Measurements from ENCODE around the gene PGLYRP3. TPM values are rescaled to one million over a fixed set of nuclear protein-coding genes. Genes with fewer than 3 reads are reported as not detected.

PGLYRP3 gene
- total RNA-seq, 1 experiment from 2014 or later = not detected

DNA sequence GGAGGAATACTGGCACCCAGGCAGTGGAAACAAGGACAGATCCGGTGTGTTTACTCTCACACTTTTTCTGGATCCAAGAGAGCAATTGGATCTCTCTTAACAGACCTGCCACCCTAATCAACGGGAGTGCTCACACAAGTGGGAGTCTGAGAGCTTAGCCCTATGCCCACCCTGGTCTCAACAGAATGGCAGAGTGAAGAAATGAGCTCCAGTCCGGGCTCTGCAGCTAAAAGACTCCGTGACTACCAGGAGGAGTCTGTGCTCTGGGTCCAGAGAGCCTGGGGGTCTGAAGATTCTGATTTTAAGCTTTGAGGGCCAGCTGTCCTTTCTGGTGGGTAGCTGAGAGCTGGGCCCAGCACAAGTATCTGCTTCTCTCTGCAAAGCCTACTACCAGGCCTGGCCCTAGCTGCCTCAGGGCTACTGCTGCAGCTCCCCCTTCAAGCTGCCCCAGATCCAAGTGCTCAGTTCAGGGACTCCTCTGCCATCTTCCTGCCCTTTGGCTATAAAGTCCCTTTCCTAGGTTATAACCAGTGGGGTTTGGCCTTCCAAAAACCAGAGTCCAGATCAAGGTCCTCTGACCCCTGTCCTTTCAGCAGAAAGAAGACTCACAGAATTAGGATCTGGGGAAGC, 48.8 kb upstream of the PGLYRP3 start:
- Histone ChIP-seq H3K9me2 (replicated peaks; ENCODE audit: low read length) (no peaks in the 10 kb centered on the region), H3K4me3 (ENCODE audit: low read length) (no peak overlapping the region), H3K4me2 (ENCODE audit: low read length) (no peak overlapping the region), H3K27me3 (ENCODE audit: low read length) (no peaks in the 10 kb centered on the region), H3K4me1 (ENCODE audit: insufficient read depth, low read length) (peaks cover 40% of the 10 kb centered on the region), H3F3A (ENCODE audit: low read length, unreplicated experiment) (peaks cover 4% of the 10 kb centered on the region), H3K27ac (ENCODE audit: low read length) (no peak overlapping the region), H3K9me3 (ENCODE audit: low read length) (no peaks in the 10 kb centered on the region), H3K79me2 (ENCODE audit: low read length) (no peaks in the 10 kb centered on the region), H3K9ac (ENCODE audit: low read length) (no peak overlapping the region), H2AFZ (ENCODE audit: low read length) (no peak overlapping the region), H4K20me1 (ENCODE audit: low read length) (no peaks in the 10 kb centered on the region), H3K36me3 (ENCODE audit: low read depth, low read length) (no peaks in the 10 kb centered on the region)
- BruUV-seq (replicated peaks) = no TSS peak
- intact Hi-C loops (cut with micrococcal nuclease) = no loop called here
- ChIA-PET POLR2A (ENCODE audit: unreplicated experiment) (interaction anchor here (0.6 kb wide), 1 partner anchor 174 kb away, joined by 3 read pairs; the partner anchor contains the start of gene S100A6), CTCF (no interaction called here)
- ATAC-seq (no peak), DNase-seq (no peak)
- no peak for TF ChIP-seq EZH2 (IDR thresholded peaks at IDR 0.05; ENCODE audit: low read length, unreplicated experiment)
- TF ChIP-seq, protein P1, sequence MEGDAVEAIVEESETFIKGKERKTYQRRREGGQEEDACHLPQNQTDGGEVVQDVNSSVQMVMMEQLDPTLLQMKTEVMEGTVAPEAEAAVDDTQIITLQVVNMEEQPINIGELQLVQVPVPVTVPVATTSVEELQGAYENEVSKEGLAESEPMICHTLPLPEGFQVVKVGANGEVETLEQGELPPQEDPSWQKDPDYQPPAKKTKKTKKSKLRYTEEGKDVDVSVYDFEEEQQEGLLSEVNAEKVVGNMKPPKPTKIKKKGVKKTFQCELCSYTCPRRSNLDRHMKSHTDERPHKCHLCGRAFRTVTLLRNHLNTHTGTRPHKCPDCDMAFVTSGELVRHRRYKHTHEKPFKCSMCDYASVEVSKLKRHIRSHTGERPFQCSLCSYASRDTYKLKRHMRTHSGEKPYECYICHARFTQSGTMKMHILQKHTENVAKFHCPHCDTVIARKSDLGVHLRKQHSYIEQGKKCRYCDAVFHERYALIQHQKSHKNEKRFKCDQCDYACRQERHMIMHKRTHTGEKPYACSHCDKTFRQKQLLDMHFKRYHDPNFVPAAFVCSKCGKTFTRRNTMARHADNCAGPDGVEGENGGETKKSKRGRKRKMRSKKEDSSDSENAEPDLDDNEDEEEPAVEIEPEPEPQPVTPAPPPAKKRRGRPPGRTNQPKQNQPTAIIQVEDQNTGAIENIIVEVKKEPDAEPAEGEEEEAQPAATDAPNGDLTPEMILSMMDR (conservative IDR thresholded peaks at IDR 0.05; ENCODE audit: low read depth, low read length) = no peak
- TF ChIP-seq EZH2phosphoT487 (IDR thresholded peaks at IDR 0.05; ENCODE audit: borderline replicate concordance, low read length) = no peak

DNA sequence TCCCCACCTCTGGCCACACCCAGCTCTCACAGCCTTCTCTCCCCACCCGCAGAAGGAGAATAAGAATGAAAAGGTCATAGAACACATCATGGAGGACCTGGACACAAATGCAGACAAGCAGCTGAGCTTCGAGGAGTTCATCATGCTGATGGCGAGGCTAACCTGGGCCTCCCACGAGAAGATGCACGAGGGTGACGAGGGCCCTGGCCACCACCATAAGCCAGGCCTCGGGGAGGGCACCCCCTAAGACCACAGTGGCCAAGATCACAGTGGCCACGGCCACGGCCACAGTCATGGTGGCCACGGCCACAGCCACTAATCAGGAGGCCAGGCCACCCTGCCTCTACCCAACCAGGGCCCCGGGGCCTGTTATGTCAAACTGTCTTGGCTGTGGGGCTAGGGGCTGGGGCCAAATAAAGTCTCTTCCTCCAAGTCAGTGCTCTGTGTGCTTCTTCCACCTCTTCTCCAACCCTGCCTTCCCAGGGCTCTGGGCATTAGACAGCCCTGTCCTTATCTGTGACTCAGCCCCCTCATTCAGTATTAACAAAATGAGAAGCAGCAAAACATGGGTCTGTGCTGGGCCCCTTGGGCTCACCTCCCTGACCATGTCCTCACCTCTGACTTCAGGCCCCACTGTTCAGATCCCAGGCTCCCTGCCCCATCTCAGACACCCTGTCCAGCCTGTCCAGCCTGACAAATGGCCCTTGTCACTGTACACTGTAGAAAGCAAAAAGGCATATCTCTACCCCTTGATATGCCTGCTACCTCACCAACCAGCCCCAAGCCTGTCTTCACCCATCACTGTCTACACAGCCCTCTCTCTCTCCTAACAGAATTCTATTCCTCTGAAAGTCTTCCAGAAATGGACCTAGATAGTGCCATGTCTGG, 48.1 kb upstream of the PGLYRP3 start:
- ATAC-seq (no peak), DNase-seq (no peak)
- no peak overlapping the region for H3K27ac ChIP-seq (ENCODE audit: low read length)
- no peak overlapping the region for H2AFZ ChIP-seq (ENCODE audit: low read length)
- no TSS peak for BruUV-seq (replicated peaks)
- no peak overlapping the region for H3K9ac ChIP-seq (ENCODE audit: low read length)
- H4K20me1 ChIP-seq (ENCODE audit: low read length) = no peaks in the 10 kb centered on the region
- H3K36me3 ChIP-seq (ENCODE audit: low read depth, low read length) = no peaks in the 10 kb centered on the region
- no peak overlapping the region for H3K4me3 ChIP-seq (ENCODE audit: low read length)
- H3K27me3 ChIP-seq (ENCODE audit: low read length) = no peaks in the 10 kb centered on the region
- peaks cover 46% of the 10 kb centered on the region for H3K4me1 ChIP-seq (ENCODE audit: insufficient read depth, low read length)
- H3K4me2 ChIP-seq (ENCODE audit: low read length) = no peak overlapping the region
- H3K79me2 ChIP-seq (ENCODE audit: low read length) = no peaks in the 10 kb centered on the region
- CTCF ChIA-PET = no interaction called here
- H3F3A ChIP-seq (ENCODE audit: low read length, unreplicated experiment) = peaks cover 4% of the 10 kb centered on the region
- no peaks in the 10 kb centered on the region for H3K9me3 ChIP-seq (ENCODE audit: low read length)
- TF ChIP-seq, protein P1 (conservative IDR thresholded peaks at IDR 0.05; ENCODE audit: low read depth, low read length) = no peak
- no peak for TF ChIP-seq EZH2 (IDR thresholded peaks at IDR 0.05; ENCODE audit: low read length, unreplicated experiment)
- TF ChIP-seq EZH2phosphoT487 (IDR thresholded peaks at IDR 0.05; ENCODE audit: borderline replicate concordance, low read length) = no peak
- POLR2A ChIA-PET (ENCODE audit: unreplicated experiment) = no interaction called here
- H3K9me2 ChIP-seq (replicated peaks; ENCODE audit: low read length) = no peaks in the 10 kb centered on the region
- intact Hi-C loops (cut with micrococcal nuclease) = no loop called here

DNA sequence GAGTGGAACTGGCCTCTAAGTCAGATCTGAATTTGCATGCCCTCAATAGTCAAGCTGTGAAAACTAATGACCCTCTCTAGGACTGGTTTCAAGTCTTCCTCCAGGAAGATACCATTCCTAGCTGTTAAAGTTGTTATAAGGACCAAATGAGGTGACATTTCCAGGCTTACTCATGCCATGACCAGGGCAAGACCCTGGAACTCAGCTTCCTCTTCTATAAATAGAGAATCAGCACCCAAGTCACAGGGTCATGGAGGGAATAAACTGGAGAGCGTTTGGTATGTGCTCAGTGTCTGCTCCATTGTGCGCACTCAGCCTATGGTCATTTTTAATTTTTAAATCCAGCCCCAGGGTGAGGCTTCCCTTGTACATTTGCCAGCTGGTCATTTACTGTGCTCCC, 47.4 kb upstream of the PGLYRP3 start:
- ATAC-seq = no peak
- intact Hi-C loops (cut with micrococcal nuclease) = no loop called here
- Histone ChIP-seq H3F3A (ENCODE audit: low read length, unreplicated experiment) (peaks cover 4% of the 10 kb centered on the region), H3K9me3 (ENCODE audit: low read length) (no peaks in the 10 kb centered on the region), H3K27me3 (ENCODE audit: low read length) (no peaks in the 10 kb centered on the region), H3K4me1 (ENCODE audit: insufficient read depth, low read length) (peaks cover 44% of the 10 kb centered on the region), H3K36me3 (ENCODE audit: low read depth, low read length) (no peaks in the 10 kb centered on the region), H3K4me3 (ENCODE audit: low read length) (no peak overlapping the region), H3K79me2 (ENCODE audit: low read length) (no peaks in the 10 kb centered on the region), H4K20me1 (ENCODE audit: low read length) (no peaks in the 10 kb centered on the region), H2AFZ (ENCODE audit: low read length) (no peak overlapping the region), H3K9ac (ENCODE audit: low read length) (no peak overlapping the region), H3K9me2 (replicated peaks; ENCODE audit: low read length) (no peaks in the 10 kb centered on the region), H3K4me2 (ENCODE audit: low read length) (no peak overlapping the region), H3K27ac (ENCODE audit: low read length) (no peak overlapping the region)
- DNase-seq = no peak
- no TSS peak for BruUV-seq (replicated peaks)
- TF ChIP-seq EZH2phosphoT487 (IDR thresholded peaks at IDR 0.05; ENCODE audit: borderline replicate concordance, low read length) (no peak), EZH2 (IDR thresholded peaks at IDR 0.05; ENCODE audit: low read length, unreplicated experiment) (no peak)
- TF ChIP-seq, protein P1 (conservative IDR thresholded peaks at IDR 0.05; ENCODE audit: low read depth, low read length) = no peak
- CTCF ChIA-PET = no interaction called here
- POLR2A ChIA-PET (ENCODE audit: unreplicated experiment) = no interaction called here

All from PC-3 (cell line).